ENCODE results near the gene SCAMP5.
A peak's percentile ranks its signal among the peaks of the same experiment; 100 is the strongest.

Gene SCAMP5

DNA sequence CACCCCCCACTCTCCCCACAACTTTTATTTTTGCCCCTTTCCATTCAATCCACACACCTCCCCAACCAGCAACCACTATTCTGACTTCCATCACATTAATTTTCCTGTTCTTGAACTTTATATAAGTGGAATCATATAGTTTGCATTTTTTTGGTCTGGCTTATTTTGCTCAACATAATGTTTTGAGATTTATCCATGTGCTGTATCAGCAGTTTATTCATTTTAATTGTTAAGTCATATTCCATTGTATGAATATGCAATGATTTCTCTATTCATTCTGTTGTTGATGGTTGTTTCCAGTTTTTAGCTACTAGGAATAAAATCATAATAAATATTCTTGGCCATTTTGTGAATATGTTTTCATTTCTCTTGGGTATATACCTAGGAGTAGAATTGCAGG is 5.8 kb upstream of the SCAMP5 start:
- TF ChIP-seq, protein P1, sequence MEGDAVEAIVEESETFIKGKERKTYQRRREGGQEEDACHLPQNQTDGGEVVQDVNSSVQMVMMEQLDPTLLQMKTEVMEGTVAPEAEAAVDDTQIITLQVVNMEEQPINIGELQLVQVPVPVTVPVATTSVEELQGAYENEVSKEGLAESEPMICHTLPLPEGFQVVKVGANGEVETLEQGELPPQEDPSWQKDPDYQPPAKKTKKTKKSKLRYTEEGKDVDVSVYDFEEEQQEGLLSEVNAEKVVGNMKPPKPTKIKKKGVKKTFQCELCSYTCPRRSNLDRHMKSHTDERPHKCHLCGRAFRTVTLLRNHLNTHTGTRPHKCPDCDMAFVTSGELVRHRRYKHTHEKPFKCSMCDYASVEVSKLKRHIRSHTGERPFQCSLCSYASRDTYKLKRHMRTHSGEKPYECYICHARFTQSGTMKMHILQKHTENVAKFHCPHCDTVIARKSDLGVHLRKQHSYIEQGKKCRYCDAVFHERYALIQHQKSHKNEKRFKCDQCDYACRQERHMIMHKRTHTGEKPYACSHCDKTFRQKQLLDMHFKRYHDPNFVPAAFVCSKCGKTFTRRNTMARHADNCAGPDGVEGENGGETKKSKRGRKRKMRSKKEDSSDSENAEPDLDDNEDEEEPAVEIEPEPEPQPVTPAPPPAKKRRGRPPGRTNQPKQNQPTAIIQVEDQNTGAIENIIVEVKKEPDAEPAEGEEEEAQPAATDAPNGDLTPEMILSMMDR (IDR thresholded peaks at IDR 0.05; ENCODE audit: borderline replicate concordance, insufficient read depth, low read depth, low read length): no peak
- H3K4me3 ChIP-seq (ENCODE audit: low read depth, low read length): no peak overlapping the region

DNA sequence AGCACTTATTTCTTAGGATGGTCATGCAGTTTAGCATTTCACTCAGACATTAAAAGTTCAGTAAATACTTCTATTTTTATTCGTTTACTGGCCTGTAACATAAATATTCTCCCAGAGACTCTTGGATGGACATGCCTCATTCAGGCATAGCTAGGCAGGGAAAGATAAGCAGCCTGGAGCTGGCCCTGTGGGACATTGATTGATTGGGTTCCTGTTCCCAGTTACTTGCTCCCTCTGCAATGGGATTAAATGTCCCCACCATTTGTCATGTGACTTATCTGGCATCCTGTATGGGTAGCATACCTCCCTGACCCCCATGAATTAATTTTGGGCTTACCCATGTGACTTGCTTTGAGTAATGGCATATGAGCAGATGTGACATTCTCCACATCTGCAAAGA is 2.7 kb upstream of the SCAMP5 start:
- H3K4me3 ChIP-seq (ENCODE audit: low read depth, low read length): no peak overlapping the region
- TF ChIP-seq, protein P1 (IDR thresholded peaks at IDR 0.05; ENCODE audit: borderline replicate concordance, insufficient read depth, low read depth, low read length): no peak

GRCh38 chr15:74994236-74994635 is 1.1 kb upstream of the SCAMP5 start:
- TF ChIP-seq, protein P1 (IDR thresholded peaks at IDR 0.05; ENCODE audit: borderline replicate concordance, insufficient read depth, low read depth, low read length): no peak
- H3K4me3 ChIP-seq (ENCODE audit: low read depth, low read length): no peak overlapping the region

DNA sequence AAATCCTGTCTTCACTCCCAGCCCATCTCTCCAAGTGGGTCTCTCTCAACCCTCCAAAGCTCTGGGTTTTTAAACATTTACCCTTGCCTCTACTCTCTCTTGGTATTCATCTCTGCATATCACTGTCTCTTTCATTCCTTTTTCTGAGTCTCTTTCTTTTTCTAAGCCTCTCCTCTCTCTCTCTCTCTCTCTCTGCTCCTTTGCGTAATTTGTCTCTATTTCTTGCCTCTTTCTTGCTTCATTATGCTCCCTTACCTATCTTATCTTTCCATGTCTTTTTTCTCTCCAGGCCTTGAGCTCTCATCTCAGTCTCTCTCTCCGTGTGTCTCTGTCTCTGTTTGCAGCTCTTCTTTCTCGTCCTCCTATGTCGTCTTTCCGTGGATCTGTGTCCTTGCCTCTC is 678 bp upstream of the SCAMP5 start:
- TF ChIP-seq, protein P1 (IDR thresholded peaks at IDR 0.05; ENCODE audit: borderline replicate concordance, insufficient read depth, low read depth, low read length): no peak

GRCh38 chr15:74995779-74996765 is 709 bp downstream of the SCAMP5 start:
- TF ChIP-seq, protein P1 (IDR thresholded peaks at IDR 0.05; ENCODE audit: borderline replicate concordance, insufficient read depth, low read depth, low read length): no peak
- peak overlapping the region; percentile 48 for H3K4me3 ChIP-seq (ENCODE audit: low read depth, low read length)

More for the DNA sequence above, 678 bp upstream of the SCAMP5 start:
- no peak overlapping the region for H3K4me3 ChIP-seq (ENCODE audit: low read depth, low read length)

- H3K4me3 ChIP-seq (ENCODE audit: low read depth, low read length): no peak overlapping the region
These were observed 1.8 kb downstream of the SCAMP5 start for GRCh38 chr15:74997141-74997540.

More at GRCh38 chr15:74997141-74997540, 1.8 kb downstream of the SCAMP5 start:
- TF ChIP-seq, protein P1 (IDR thresholded peaks at IDR 0.05; ENCODE audit: borderline replicate concordance, insufficient read depth, low read depth, low read length): no peak

All from GM12875 (cell line).